Lower leg skin (tissue), 3 donors: Measurements from ENCODE around the gene ODAD4.

Experiments used
- CTCF ChIP-seq, 3 donors: fragments of 450-650 bp; IDR thresholded peaks; one replicate each; pipeline ENCODE4 v1.5.1; 2016; ENCODE audit warnings: antibody characterized with exemption in 3 of 3, mild to moderate bottlenecking in 3 of 3, moderate library complexity in 2 of 3
- POLR2A ChIP-seq, 2 donors: fragments of 450-650 bp; IDR thresholded peaks; one replicate each; pipeline ENCODE4 v1.6.1; 2016 to 2017; ENCODE audit warnings: antibody characterized with exemption in 2 of 2, mild to moderate bottlenecking in 1 of 2, moderate library complexity in 1 of 2

GRCh38 chr17:41915566-41915965, 14.9 kb upstream of the ODAD4 start:
- TF ChIP-seq POLR2A (IDR thresholded peaks at IDR 0.05), result no peak
- TF ChIP-seq CTCF (IDR thresholded peaks at IDR 0.05), result no peak
